HG03045 (cell line): ENCODE measurements around the gene C5orf24.
"Not testable (repeated sequence)": the region's sequence is repeated elsewhere in the genome, so short reads cannot be mapped to it uniquely, and the experiment has no call there.

Source experiments
- ATAC-seq: cut with Tn5 transposase; IDR thresholded peaks from one replicate; pipeline ENCODE4 v1.9.1; 2021; ENCODE audit warnings: mild to moderate bottlenecking, moderate library complexity; ENCODE audit not compliant: unreplicated experiment

The C5orf24 gene

DNA sequence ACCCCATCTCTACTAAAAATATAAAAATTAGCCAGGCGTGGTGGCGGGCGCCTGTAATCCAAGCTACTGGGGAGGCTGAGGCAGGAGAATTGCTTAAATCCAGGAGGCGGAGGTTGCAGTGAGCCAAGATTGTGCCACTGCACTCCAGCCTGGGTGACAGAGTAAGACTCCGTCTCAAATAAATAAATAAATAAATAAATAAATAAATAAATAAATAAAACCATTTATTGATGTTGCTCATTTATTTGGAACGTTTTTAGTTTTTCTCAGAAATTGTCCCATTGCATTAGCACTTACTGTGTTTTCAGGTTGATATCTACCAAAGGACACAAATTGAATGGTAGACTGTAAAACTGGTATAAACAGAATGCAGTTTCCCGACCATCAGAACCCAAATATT lies 10.7 kb downstream of the C5orf24 start:
- ATAC-seq = not testable (repeated sequence)

DNA sequence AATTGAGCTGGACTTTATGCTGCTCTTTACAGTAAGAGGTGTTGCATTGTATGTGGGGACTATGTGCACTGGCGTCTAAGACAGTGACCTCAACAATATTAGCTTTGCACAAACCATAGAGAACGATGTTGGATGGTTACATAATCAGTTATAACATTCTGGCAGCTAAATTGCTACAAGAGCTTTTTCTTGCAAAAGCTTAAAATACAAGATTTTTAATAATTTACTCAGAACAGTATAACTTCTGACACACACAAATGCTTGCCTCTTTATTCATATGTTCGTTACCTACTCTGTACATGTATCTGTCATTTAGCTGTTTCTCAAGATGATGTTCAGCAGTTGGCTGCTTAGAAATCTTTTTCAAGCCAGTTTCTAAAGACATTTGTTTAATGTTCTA lies 11.6 kb downstream of the C5orf24 start:
- ATAC-seq = no peak

DNA sequence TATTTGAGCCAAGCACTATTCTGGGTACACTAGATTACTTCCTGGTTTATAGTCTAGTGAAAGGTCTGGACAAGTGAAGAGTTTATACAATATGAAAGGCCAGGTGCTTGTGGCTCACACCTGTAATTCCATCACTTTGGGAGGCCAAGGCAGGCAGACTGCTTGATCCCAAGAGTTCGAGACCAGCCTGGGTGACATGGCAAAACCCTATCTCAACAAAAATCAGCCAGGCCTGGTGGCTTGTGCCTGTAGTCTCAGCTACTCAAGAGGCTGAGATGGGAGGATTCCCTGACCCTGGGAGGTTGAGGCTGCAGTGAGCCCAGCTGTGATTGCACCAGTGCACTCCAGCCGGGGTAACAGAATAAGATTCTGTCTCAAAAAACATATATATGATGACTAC lies 18.9 kb downstream of the C5orf24 start:
- ATAC-seq = no peak

DNA sequence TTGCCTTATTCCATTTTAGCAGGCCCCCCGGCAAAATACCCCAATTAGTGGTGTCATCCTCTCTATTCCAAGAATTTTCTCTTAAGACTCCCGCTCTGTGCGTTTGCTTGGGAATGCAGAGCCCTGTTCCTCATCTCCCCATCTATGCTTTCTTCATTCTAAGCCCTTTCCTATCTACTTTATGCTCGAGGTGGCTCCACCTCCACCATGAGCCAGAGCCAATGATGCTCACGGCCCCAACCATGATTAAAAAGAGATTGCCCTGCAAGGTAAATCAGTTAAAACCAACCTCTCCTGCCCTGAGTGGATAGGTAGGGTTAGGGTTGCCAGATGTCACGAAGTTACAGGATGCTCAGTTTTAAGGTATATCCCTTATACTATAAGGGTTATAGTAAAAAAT lies 27.7 kb downstream of the C5orf24 start:
- no peak for ATAC-seq

DNA sequence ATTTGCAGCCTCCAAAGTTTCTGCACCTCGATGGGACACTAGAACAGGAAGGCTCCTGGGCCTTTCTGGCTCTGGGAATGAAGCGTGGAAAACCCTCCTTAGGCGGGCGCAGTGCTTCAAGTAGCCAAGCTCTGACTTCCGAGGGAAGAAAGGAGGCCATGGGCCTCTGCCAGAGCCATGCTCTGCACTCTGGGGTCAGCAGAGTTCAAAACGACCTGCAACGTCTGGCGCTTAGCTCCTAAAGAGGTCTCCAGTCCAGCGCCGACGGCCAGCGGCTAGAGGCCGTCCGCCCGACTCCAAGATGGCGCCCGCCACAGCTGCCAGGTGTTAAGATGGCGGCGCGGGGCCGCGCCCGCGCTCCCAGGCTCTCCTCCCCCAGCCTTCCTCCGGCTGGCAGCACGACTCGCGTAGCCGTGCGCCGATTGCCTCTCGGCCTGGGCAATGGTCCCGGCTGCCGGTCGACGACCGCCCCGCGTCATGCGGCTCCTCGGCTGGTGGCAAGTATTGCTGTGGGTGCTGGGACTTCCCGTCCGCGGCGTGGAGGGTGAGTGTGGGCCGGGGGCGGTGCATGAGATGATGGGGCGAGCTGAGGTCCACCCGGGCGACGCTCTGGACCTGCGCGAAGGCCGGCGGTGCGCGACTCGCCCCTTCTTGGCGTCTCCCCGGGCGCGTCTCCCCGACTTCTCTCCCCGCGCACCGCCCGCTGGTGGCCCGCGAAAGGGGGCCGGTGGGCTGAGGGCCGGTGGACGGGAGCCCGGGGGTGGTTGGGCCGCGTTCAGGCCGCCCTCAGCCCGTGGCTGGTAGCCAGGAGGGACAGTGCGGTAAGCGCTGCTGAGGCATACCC lies 28.4 kb downstream of the C5orf24 start, which contains the start of gene TXNDC15:
TXNDC15 (plus strand) TSS at position 385 of the 844 bp plus-strand sequence; CDS start at position 442, 57 bp downstream.
- ATAC-seq = peak; percentile 82

DNA sequence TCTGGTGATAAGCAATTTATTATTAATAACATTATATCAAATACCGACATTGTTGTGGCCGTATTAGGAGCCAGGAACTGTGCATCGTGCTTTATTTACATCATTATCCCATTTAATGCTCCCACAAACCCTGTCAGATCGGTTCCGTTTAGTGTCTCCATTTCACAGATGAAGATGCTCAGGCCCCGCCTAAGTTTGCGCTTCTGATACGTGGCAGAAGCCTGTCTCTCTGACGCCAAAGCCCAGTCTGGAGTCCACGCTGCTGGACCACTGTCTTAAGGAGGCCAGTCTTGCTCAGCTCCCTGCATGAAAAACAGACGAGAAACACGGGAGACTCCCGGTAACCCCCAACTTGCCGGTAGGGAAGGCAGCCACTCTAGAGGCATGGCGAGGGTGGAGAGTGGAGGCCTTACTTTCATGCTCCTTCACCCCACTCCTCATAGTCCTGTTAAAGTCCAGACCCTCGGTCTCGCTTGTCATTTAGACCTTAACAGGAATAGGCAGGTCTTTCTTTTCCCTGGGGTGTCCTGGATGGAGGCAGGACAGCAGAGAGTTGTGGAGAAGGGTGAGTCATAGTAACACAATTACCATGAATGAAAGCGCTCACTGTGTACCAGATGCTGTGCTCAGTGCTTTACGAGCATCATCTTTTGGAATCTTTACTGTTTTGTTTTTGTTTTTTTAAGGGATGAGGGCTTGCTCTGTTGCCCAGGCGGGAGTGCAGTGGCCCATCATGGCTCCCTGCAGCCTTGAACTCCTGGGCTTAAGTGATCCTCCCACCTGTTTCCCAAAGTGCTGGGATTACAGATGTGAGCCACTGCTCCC lies 29.3 kb downstream of the C5orf24 start:
- ATAC-seq = peak; percentile 25

DNA sequence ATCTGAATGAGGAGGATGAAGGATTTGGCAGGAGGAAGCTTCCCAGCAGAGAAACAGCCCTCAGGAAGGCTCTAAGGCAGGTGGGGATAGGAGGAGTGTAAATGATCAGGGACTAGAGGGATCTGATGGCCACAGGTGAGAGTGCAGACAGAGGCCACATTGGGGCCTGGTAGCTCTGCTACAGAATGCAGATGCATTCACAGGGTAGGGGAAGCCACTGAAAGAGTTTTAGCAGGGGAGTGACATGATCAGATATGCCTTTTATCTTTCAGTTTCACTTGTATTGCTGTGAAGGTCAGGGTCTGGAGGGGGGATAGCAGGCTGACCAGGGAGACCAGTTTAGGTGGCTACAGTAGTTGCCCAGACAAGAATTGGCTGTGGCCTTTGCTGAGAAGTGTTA lies 31.4 kb downstream of the C5orf24 start:
- no peak for ATAC-seq

DNA sequence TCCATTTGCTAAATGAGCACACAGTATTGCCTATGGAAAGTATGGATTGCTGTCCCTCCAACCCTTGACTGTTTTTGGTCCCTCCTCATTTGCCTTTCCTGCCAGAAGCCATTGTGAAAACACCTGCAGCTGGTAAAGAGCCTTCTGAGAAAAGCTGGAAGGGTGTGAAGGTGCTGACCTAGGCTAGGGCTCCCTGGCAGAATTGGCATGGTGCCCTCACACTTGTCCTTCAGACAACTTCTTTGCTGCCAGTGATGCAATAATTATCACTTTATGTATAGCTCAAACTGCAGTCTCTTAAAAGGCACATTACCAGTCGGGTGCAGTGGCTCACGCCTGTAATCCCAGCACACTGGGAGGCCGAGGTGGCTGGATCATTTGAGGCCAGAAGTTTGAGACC lies 32.6 kb downstream of the C5orf24 start:
- no peak for ATAC-seq

DNA sequence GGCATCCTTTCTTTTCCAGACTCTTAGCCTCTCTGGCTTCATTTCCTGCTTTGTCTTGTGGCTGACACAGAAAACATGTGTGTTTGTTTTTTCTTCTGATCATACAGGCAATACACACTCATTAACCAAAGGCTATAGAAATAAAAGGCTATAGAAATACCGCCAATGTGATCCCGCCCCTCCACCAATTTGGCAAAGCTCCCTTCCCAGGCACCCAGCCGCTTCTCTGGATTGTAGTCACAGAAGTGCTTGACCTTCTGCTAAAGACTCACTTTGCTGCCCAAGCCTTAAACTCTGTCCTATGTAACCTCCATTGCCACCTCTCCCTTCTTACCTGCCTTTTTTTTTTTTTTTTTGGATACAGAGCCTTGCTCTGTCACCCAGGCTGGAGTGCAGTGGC lies 33.7 kb downstream of the C5orf24 start:
- ATAC-seq = no peak

DNA sequence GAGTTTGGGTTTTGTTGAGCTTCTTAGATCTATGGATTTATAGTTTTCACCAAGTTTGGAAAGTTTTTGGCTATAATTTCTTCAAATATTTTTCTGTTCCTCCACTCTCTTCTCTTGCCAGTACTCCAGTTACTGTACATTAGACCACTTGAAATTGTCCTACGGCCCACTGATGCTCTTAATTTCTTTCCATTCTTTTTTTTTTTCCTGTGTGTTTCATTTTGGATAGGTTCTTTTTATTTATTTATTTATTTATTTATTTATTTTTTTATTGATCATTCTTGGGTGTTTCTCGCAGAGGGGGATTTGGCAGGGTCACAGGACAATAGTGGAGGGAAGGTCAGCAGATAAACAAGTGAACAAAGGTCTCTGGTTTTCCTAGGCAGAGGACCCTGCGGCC lies 35.2 kb downstream of the C5orf24 start:
- ATAC-seq = not testable (repeated sequence)

DNA sequence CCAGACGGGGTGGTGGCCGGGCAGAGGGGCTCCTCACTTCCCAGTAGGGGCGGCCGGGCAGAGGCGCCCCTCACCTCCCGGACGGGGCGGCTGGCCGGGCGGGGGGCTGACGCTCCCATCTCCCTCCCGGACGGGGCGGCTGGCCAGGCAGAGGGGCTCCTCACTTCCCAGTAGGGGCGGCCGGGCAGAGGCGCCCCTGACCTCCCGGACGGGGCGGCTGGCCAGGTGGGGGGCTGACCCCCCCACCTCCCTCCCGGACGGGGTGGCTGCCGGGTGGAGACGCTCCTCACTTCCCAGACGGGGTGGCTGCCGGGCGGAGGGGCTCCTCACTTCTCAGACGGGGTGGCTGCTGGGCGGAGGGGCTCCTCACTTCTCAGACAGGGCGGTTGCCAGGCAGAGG lies 35.9 kb downstream of the C5orf24 start:
- ATAC-seq = not testable (repeated sequence)

DNA sequence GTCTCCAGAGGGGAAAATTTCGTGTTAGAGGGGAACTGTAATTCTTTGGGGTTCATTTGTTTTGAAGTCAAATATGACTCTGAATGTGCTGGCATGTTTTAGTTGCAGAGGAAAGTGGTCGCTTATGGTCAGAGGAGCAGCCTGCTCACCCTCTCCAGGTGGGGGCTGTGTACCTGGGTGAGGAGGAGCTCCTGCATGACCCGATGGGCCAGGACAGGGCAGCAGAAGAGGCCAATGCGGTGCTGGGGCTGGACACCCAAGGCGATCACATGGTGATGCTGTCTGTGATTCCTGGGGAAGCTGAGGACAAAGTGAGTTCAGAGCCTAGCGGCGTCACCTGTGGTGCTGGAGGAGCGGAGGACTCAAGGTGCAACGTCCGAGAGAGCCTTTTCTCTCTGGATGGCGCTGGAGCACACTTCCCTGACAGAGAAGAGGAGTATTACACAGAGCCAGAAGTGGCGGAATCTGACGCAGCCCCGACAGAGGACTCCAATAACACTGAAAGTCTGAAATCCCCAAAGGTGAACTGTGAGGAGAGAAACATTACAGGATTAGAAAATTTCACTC lies 41.9 kb downstream of the C5orf24 start:
- no peak for ATAC-seq

DNA sequence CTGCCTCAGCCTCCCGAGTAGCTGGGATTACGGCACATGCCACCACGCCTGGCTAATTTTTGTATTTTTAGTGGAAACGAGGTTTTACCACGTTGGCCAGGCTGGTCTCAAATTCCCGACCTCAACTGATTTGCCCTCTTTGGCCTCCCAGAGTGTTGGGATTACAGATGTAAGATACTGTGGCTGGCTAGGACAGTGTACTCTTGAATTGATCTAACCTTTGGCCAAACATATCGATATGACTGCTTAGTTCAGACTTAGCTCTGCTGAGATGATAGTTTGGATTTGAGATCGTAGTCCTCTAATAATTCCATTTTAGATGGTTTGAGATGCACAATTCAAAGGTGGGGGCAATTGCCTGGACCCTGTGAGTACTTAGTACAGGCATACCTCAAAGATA lies 43.6 kb downstream of the C5orf24 start:
- ATAC-seq = no peak

DNA sequence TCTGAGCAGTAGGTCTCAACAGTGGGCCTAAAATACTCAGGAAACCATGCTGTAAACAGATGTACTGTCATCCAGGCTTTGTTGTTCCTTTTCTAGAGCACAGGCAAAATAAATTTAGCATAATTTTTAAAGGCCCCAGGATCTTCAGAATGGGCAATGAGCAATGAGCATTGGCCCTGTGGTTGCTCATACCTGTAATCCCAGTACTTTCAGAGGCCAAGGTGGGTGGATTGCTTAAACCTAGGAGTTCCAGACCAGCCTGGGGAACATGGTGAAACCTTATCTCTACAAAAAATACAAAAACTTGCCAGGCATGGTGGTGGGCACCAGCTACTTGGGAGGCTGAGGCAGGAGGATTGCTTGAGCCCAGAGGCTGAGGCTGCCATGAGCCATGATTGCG lies 45.7 kb downstream of the C5orf24 start:
- ATAC-seq = no peak

DNA sequence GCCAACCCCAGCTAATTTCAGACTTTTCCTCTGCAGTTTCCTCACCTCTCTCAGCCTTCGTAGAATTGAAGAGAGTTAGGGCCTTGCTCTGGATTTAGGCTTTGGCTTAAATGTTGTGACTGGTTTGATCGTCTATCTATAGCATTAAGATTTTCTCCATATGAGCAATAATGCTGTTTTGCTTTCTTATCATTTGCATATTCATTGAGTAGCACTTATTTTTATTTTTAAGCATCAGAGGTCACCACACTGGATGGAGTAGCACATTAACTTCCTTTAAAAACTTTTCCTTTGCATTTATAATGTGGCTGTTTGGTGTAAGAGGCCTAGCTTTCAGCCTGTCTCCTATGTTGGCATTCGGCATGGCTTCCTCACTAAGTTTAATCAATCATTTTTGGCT lies 46.5 kb downstream of the C5orf24 start:
- ATAC-seq = no peak

DNA sequence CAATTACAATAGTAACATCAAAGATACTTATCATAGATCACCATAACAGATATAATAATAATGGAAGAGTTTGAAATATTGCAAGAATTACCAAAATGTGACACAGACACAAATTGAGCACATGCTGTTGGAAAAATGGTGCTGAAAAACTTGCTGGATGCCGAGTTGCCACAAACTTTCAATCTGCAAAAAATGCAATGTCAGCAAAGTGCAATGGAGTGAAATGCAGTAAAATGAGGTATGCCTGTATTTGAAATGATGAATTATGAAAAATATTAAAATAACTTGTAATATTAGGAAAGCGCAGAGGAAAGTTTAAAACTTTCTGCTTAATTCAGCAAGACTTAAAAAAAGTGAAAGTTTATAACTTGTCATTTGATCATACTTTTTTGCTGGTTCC lies 47.2 kb downstream of the C5orf24 start:
- no peak for ATAC-seq

DNA sequence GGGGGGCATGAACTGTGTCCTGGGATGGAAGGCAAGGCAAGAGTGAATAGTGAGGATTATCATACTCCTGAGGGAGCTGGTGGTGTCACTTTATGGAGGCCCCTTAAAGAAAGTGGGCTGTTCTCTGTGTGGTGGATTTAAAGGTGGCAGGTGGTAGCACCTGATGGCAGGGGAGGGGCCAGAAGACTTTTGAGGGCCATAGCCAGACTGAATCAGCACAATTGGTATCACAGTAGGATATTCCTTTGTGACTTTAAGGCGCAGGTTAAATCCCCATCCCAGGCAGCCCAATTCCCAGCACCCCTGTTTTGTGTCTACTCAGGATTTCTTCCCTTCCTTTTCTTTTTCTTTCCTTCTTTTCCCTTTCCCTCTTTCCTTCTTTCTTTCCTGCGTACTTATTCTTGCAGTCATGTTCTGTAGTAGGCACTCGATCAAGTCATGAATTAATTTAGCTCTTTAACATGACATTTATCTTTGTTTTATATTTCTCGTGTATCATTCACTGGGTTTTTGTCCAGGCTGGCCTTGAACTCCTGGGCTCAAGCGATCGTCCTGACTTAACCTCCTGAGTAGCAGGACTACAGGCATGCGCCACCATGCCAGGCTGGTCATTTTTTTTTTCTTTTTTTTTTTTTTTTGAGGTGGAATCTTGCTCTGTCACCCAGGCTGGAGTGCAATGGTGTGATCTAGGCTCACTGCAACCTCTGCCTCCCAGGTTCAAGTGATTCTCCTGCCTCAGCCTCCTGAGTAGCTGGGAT lies 48.2 kb downstream of the C5orf24 start:
- no peak for ATAC-seq

DNA sequence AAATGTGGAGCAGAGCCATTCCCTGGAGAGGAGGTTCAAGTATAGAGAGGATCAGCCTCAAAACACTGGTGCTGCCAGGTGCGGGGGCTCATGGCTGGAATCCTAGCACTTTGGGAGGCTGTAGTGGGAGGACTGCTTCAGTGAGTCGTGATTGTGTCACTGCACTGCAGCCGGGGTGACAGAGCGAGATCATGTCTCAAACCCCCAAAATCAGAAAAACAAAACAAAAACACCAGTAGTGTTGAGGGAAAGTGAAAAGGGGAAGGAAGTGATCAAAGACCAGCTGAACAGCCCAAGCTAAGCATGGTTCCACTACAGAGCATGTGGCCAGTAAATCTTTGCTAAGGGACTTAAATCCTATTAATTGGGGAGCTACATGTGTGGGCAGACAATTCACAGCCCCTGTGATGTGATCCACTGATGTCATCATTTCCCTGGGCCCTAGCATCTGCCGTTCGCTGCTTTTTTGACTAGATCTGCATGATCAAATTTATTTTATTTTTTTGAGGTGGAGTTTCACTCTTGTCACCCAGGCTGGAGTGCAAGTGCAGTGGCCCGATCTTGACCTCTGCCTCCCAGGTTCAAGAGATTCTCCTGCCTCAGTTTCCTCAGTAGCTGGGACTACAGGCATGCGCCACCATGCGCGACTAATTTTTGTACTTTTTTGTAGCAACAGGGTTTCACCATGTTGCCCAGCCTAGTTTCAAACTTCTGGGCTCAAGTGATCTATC lies 56.5 kb downstream of the C5orf24 start:
- no peak for ATAC-seq

DNA sequence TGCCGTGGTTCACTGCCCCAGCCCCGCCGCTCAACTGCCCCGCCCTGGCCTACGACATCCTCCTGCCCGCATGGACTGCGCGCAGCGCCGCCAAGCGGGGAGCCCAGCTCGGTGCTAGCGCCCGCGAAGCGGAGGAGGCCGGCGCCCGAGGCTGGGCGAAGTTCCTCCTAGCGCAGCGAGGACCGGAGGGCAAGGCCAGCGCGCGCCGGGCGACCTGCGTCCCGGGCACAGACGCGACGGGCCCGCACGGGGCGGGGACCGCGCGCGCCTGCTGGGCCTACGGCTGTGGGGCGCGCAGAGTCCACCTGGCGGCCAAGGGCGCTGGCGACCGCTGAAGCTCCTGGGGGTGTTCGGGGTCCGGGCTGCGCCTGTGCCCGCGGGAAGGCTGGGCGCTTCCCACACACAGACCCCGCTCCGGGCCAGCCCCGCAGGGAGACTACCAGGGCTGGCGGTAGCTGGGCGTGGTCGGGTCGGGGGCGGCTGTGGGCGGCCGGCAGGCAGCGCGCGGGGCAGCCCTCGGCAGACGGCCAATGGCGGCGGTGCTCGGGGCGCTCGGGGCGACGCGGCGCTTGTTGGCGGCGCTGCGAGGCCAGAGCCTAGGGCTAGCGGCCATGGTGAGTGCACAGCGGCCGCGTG lies 59.0 kb downstream of the C5orf24 start, which contains the start of gene PCBD2:
PCBD2 (plus strand) TSS at position 522 of the 636 bp plus-strand sequence; CDS start at position 531, 9 bp downstream.
- peak; percentile 80 for ATAC-seq
